GM08714 (cell line): ENCODE measurements around the gene COX5B.
"Not testable (repeated sequence)": the region's sequence is repeated elsewhere in the genome, so short reads cannot be mapped to it uniquely, and the experiment has no call there.

ENCODE experiments used
- H3K4me3 ChIP-seq: fragments of 200-500 bp; sonication (Bioruptor generic); 2 replicates; pipeline ENCODE4 v1.5.1; 2014; ENCODE audit warnings: mild to moderate bottlenecking, low read length, inconsistent platforms
- ZNF274 ChIP-seq: IDR thresholded peaks from 2 replicates; pipeline ENCODE4 v1.6.1; 2012; ENCODE audit warnings: mild to moderate bottlenecking, low read depth, low read length

The COX5B gene

GRCh38 chr2:97675430-97676113 lies 29.7 kb downstream of the COX5B start:
- no peak for TF ChIP-seq ZNF274
- H3K4me3 ChIP-seq = no peak overlapping the region

- TF ChIP-seq ZNF274 = no peak
- no peak overlapping the region for H3K4me3 ChIP-seq
Observed at GRCh38 chr2:97676620-97677019, 30.8 kb downstream of the COX5B start.

GRCh38 chr2:97677480-97677879 lies 31.6 kb downstream of the COX5B start:
- no peak for TF ChIP-seq ZNF274
- no peak overlapping the region for H3K4me3 ChIP-seq

GRCh38 chr2:97678298-97678697 lies 32.4 kb downstream of the COX5B start:
- TF ChIP-seq ZNF274 = no peak
- no peak overlapping the region for H3K4me3 ChIP-seq

GRCh38 chr2:97687235-97687634 lies 41.4 kb downstream of the COX5B start:
- H3K4me3 ChIP-seq = not testable (repeated sequence)

- no peak for TF ChIP-seq ZNF274
- H3K4me3 ChIP-seq = no peak overlapping the region
Observed at GRCh38 chr2:97688062-97688827, 42.4 kb downstream of the COX5B start.

GRCh38 chr2:97691166-97691565 lies 45.3 kb downstream of the COX5B start:
- no peak for TF ChIP-seq ZNF274
- H3K4me3 ChIP-seq = no peak overlapping the region

- no peak for TF ChIP-seq ZNF274
- no peak overlapping the region for H3K4me3 ChIP-seq
Observed at GRCh38 chr2:97693476-97693875, 47.6 kb downstream of the COX5B start.

- TF ChIP-seq ZNF274 = no peak
- H3K4me3 ChIP-seq = no peak overlapping the region
Observed at GRCh38 chr2:97695744-97696143, 49.9 kb downstream of the COX5B start.

GRCh38 chr2:97697252-97698235 lies 51.7 kb downstream of the COX5B start:
- H3K4me3 ChIP-seq = no peak overlapping the region
- TF ChIP-seq ZNF274 = no peak
